ENCODE results near the gene TMCO5A. TPM values are rescaled to one million over a fixed set of nuclear protein-coding genes. Genes with fewer than 3 reads are reported as not detected.

The TMCO5A gene
- total and polyA plus RNA-seq, 2 donors (not counting 3 experiments of a cell fraction or from before 2014, with no cell fraction given): not detected

DNA sequence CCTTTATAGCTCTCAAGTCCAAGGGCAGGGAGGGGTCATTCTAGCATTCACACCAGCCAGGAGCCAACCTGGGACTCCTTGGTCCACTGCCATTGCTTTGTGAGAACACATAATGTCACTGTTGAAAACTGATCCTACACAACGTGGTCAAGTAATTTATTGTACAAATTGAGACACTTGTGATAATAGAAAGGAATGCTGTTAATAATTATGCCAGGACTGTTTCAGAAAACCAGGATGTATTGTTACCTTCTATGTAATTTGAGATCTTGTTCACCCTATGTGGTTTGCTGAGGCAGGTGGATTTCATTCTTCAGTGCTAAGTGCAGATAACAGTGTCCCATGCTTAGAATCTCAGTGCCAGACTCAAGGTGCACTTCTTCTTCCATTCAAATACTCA lies 33.3 kb downstream of the TMCO5A start:
- peaks cover 5 to 11% of the 10 kb centered on the region in 2 experiments for H3K27me3 ChIP-seq (ENCODE audit: control insufficient read depth in 2 of 2, insufficient read depth in 2 of 2, low read length in 2 of 2)
- POLR2A ChIA-PET: no interaction called here
- H3K4me2 ChIP-seq (ENCODE audit: insufficient read depth, low read length): no peak overlapping the region
- CTCF ChIA-PET: no interaction called here
- no peaks in the 10 kb centered on the region for H3K9me1 ChIP-seq (replicated peaks; ENCODE audit: control insufficient read depth, extremely low read depth, insufficient read depth, low read length)
- H3K36me3 ChIP-seq (ENCODE audit: control insufficient read depth in 2 of 2, extremely low read depth in 1 of 2, insufficient read depth in 2 of 2, low read length in 2 of 2): no peaks in the 10 kb centered on the region
- dilution Hi-C loops (cut with MboI; ENCODE audit: extremely low pct_ligation_motif_present, low sequenced_read_pairs) (no loop called here), intact Hi-C loops (cut with micrococcal nuclease) (no loop called here)
- FAIRE-seq: no peak
- no peak overlapping the region for H3K4me3 ChIP-seq (replicated peaks in 1 of 3; ENCODE audit: insufficient read depth in 1 of 3, low read depth in 1 of 3, low read length in 3 of 3)
- TF ChIP-seq GATA2 (IDR thresholded peaks at IDR 0.05; ENCODE audit: insufficient read depth, insufficient read length, low read depth, low read length): no peak
- TF ChIP-seq FOS (IDR thresholded peaks at IDR 0.05; ENCODE audit: borderline replicate concordance, insufficient read depth, low read length): no peak
- TF ChIP-seq MYC (IDR thresholded peaks at IDR 0.05; ENCODE audit: low read depth, low read length): no peak
- TF ChIP-seq CTCF (IDR thresholded peaks at IDR 0.05; ENCODE audit: extremely low read depth in 1 of 2, insufficient read depth in 1 of 2, low read depth in 1 of 2, low read length in 2 of 2): no peak
- TF ChIP-seq, protein P1, sequence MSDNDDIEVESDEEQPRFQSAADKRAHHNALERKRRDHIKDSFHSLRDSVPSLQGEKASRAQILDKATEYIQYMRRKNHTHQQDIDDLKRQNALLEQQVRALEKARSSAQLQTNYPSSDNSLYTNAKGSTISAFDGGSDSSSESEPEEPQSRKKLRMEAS (IDR thresholded peaks at IDR 0.05; ENCODE audit: insufficient read depth, insufficient read length): no peak
- H3K9me3 ChIP-seq (replicated peaks; ENCODE audit: control insufficient read depth, insufficient read depth, low read length): no peaks in the 10 kb centered on the region
- BruUV-seq (replicated peaks): no TSS peak
- DNase-seq (ENCODE audit: low read depth, low spot score): no peak
- no peak overlapping the region for H3K9ac ChIP-seq (replicated peaks; ENCODE audit: extremely low read depth, insufficient read depth, low read length)
- H4K20me1 ChIP-seq (replicated peaks; ENCODE audit: control insufficient read depth, extremely low read depth, insufficient read depth, low read length): no peaks in the 10 kb centered on the region
- H3K4me1 ChIP-seq (ENCODE audit: control insufficient read depth, extremely low read depth, insufficient read depth, low read length): no peaks in the 10 kb centered on the region
- no peak overlapping the region for H3K27ac ChIP-seq (ENCODE audit: insufficient read depth, low read depth, low read length)
- no peaks in the 10 kb centered on the region for H3K79me2 ChIP-seq (ENCODE audit: control insufficient read depth, insufficient read depth, low read length)
- no peak overlapping the region for H2AFZ ChIP-seq (ENCODE audit: low read depth, low read length)

GRCh38 chr15:37973856-37974255 lies 39.4 kb downstream of the TMCO5A start:
- no peak overlapping the region for H3K4me3 ChIP-seq (replicated peaks in 1 of 3; ENCODE audit: insufficient read depth in 1 of 3, low read depth in 1 of 3, low read length in 3 of 3)
- intact Hi-C loops (cut with micrococcal nuclease): no loop called here
- H3K9me1 ChIP-seq (replicated peaks; ENCODE audit: control insufficient read depth, extremely low read depth, insufficient read depth, low read length): no peaks in the 10 kb centered on the region
- no peak overlapping the region for H3K27ac ChIP-seq (ENCODE audit: insufficient read depth, low read depth, low read length)
- dilution Hi-C loops (cut with MboI; ENCODE audit: extremely low pct_ligation_motif_present, low sequenced_read_pairs): no loop called here
- POLR2A ChIA-PET: no interaction called here
- H3K9me3 ChIP-seq (replicated peaks; ENCODE audit: control insufficient read depth, insufficient read depth, low read length): no peaks in the 10 kb centered on the region
- TF ChIP-seq GATA2 (IDR thresholded peaks at IDR 0.05; ENCODE audit: insufficient read depth, insufficient read length, low read depth, low read length) (no peak), MYC (IDR thresholded peaks at IDR 0.05; ENCODE audit: low read depth, low read length) (no peak), EZH2 (IDR thresholded peaks at IDR 0.05; ENCODE audit: borderline replicate concordance, low read depth, low read length, severe bottlenecking) (no peak), JUN (IDR thresholded peaks at IDR 0.05; ENCODE audit: borderline replicate concordance, insufficient read depth, insufficient read length, low read depth) (no peak), FOS (IDR thresholded peaks at IDR 0.05; ENCODE audit: borderline replicate concordance, insufficient read depth, low read length) (no peak), CTCF (IDR thresholded peaks at IDR 0.05; ENCODE audit: extremely low read depth in 1 of 2, insufficient read depth in 1 of 2, low read depth in 1 of 2, low read length in 2 of 2) (no peak), POLR2A (IDR thresholded peaks at IDR 0.05; ENCODE audit: low read depth, low read length) (no peak), POLR2AphosphoS5 (IDR thresholded peaks at IDR 0.05; ENCODE audit: insufficient read depth, low read depth, low read length) (no peak)
- TF ChIP-seq, protein P1 (IDR thresholded peaks at IDR 0.05; ENCODE audit: insufficient read depth, insufficient read length): no peak
- H3K79me2 ChIP-seq (ENCODE audit: control insufficient read depth, insufficient read depth, low read length): no peaks in the 10 kb centered on the region
- H3K4me1 ChIP-seq (ENCODE audit: control insufficient read depth, extremely low read depth, insufficient read depth, low read length): no peaks in the 10 kb centered on the region
- H3K27me3 ChIP-seq (ENCODE audit: control insufficient read depth in 2 of 2, insufficient read depth in 2 of 2, low read length in 2 of 2): peaks cover 4 to 17% of the 10 kb centered on the region in 2 experiments
- no peaks in the 10 kb centered on the region for H3K36me3 ChIP-seq (ENCODE audit: control insufficient read depth in 2 of 2, extremely low read depth in 1 of 2, insufficient read depth in 2 of 2, low read length in 2 of 2)
- no peak overlapping the region for H2AFZ ChIP-seq (ENCODE audit: low read depth, low read length)
- no peak overlapping the region for H3K4me2 ChIP-seq (ENCODE audit: insufficient read depth, low read length)
- H3K9ac ChIP-seq (replicated peaks; ENCODE audit: extremely low read depth, insufficient read depth, low read length): no peak overlapping the region
- CTCF ChIA-PET: no interaction called here
- no TSS peak for BruUV-seq (replicated peaks)
- peak; percentile 28 for FAIRE-seq
- no peak for DNase-seq (ENCODE audit: low read depth, low spot score)
- H4K20me1 ChIP-seq (replicated peaks; ENCODE audit: control insufficient read depth, extremely low read depth, insufficient read depth, low read length): no peaks in the 10 kb centered on the region

Measured in endothelial cell of umbilical vein (primary cell).